GM18867 (cell line): ENCODE measurements around the gene PLP1.
"Not testable (repeated sequence)": the region's sequence is repeated elsewhere in the genome, so short reads cannot be mapped to it uniquely, and the experiment has no call there.

Source experiments
- ATAC-seq: cut with Tn5 transposase; IDR thresholded peaks from one replicate; pipeline ENCODE4 v1.9.1; 2021; ENCODE audit warnings: mild to moderate bottlenecking, moderate library complexity; ENCODE audit not compliant: unreplicated experiment

Gene PLP1

GRCh38 chrX:103780336-103781061 is 3.9 kb downstream of the PLP1 start:
- no peak for ATAC-seq

GRCh38 chrX:103781062-103781402 is 4.4 kb downstream of the PLP1 start:
- ATAC-seq = no peak

- ATAC-seq = no peak
These were observed 5.1 kb downstream of the PLP1 start for GRCh38 chrX:103781706-103782105.

- no peak for ATAC-seq
These were observed 6.0 kb downstream of the PLP1 start for GRCh38 chrX:103782640-103783039.

- ATAC-seq = no peak
These were observed 6.6 kb downstream of the PLP1 start for GRCh38 chrX:103783196-103783595.

- ATAC-seq = no peak
These were observed 7.3 kb downstream of the PLP1 start for GRCh38 chrX:103783971-103784370.

- ATAC-seq = peak; percentile 93
These were observed 12.4 kb downstream of the PLP1 start for GRCh38 chrX:103789004-103789403.

GRCh38 chrX:103791228-103791627 is 14.6 kb downstream of the PLP1 start:
- no peak for ATAC-seq

GRCh38 chrX:103791826-103792485 is 15.3 kb downstream of the PLP1 start:
- no peak for ATAC-seq

GRCh38 chrX:103792916-103793544 is 16.4 kb downstream of the PLP1 start:
- ATAC-seq = no peak

- ATAC-seq = no peak
These were observed 16.9 kb downstream of the PLP1 start for GRCh38 chrX:103793545-103793940.

- ATAC-seq = no peak
These were observed 17.5 kb downstream of the PLP1 start for GRCh38 chrX:103794119-103794518.

- no peak for ATAC-seq
These were observed 21.1 kb downstream of the PLP1 start for GRCh38 chrX:103797691-103798090.

- ATAC-seq = no peak
These were observed 23.7 kb downstream of the PLP1 start for GRCh38 chrX:103800318-103800717.

GRCh38 chrX:103805860-103806259 is 29.2 kb downstream of the PLP1 start:
- no peak for ATAC-seq

- no peak for ATAC-seq
These were observed 30.3 kb downstream of the PLP1 start for GRCh38 chrX:103806862-103807474.

- no peak for ATAC-seq
These were observed 35.2 kb downstream of the PLP1 start for GRCh38 chrX:103811858-103812257.

GRCh38 chrX:103817101-103817500 is 40.5 kb downstream of the PLP1 start:
- ATAC-seq = peak; percentile 14

- ATAC-seq = peak; percentile 76
These were observed 40.9 kb downstream of the PLP1 start for GRCh38 chrX:103817502-103817901.

- no peak for ATAC-seq
These were observed 42.4 kb downstream of the PLP1 start for GRCh38 chrX:103818842-103819619.

- not testable (repeated sequence) for ATAC-seq
These were observed 44.2 kb downstream of the PLP1 start for GRCh38 chrX:103820802-103821201.
